HPDE6-E6E7 (cell line): ENCODE measurements around the gene TGFBR3.

Source experiments
- DNase-seq: peaks from one replicate; pipeline ENCODE4 v3.0.0; 2011; ENCODE audit warnings: missing footprints; ENCODE audit errors: extremely low spot score

Gene TGFBR3

GRCh38 chr1:91643431-91643830 lies 242.5 kb downstream of the TGFBR3 start:
- DNase-seq = no peak

- DNase-seq = no peak
Observed at GRCh38 chr1:91640877-91641526, 244.9 kb downstream of the TGFBR3 start.

DNA sequence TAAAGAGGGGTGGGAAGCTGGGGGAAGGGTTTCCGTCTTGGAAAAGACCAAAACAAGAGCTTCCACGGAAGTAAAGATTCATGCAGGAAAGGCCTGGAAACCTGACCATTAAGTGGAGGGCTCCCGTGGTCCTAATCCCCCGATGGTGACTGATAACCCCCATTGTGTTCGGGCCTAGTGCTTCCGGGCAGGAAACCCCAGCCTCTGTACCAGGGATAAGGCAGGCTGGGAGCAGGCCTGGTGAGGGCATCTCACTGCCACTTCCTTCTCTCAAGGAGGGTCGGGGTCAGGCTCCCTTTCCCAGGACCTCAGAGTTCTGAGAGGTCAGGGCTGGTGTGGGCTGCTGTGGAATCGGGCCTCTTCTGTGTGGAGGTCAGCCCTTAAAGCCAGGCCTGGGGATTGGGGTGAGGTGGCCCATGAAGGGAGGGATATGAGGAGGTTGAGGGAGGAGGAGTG lies 248.4 kb downstream of the TGFBR3 start:
- no peak for DNase-seq

DNA sequence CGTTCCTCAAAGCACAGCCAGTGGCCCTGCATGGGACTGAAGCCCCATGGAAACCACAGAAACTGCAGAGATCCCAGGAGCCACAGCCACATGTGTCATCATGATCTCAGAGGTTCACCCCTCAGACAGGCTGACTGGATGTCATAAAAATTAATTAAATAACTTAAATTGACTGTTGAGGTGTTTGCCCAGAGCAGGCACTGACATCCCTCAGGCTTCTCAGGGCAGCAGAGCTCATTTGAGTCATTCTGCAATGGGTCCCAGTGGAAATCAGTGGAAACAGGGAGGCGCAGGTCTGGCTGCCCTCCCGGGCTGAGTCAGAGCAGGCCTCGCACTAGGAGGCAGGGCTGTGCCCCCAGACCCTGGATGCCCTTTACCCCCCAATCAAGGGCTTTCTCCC lies 250.2 kb downstream of the TGFBR3 start:
- DNase-seq = no peak

- no peak for DNase-seq
Observed at GRCh38 chr1:91633438-91633837, 252.5 kb downstream of the TGFBR3 start.

GRCh38 chr1:91631718-91632330 lies 254.1 kb downstream of the TGFBR3 start:
- no peak for DNase-seq

GRCh38 chr1:91630803-91631202 lies 255.1 kb downstream of the TGFBR3 start:
- DNase-seq = no peak
